Vagina (tissue), 2 donors: Measurements from ENCODE around the gene OBSCN. TPM values are rescaled to one million over a fixed set of nuclear protein-coding genes. Genes with fewer than 3 reads are reported as not detected.

ENCODE experiments used
- DNase-seq, 2 donors: peaks; one replicate each; pipeline ENCODE4 v3.0.0-alpha.2; 2017; ENCODE audit errors: extremely low spot score in 2 of 2
- H3K27ac ChIP-seq: fragments of 200-600 bp; sonication (generic); one replicate; pipeline ENCODE4 v1.5.1; 2019
- H3K27me3 ChIP-seq: fragments of 200-600 bp; sonication (generic); one replicate; pipeline ENCODE4 v1.5.1; 2019
- H3K36me3 ChIP-seq, 2 donors: fragments of 200-600 bp; sonication (generic); one replicate each; pipeline ENCODE4 v1.5.1; 2017 to 2019
- H3K4me1 ChIP-seq: fragments of 200-600 bp; sonication (generic); one replicate; pipeline ENCODE4 v1.5.1; 2019
- H3K4me3 ChIP-seq, 2 donors: fragments of 200-600 bp; sonication (generic); 1 replicate in 1 of 2; 2 replicates in 1 of 2; pipeline ENCODE4 v1.5.1; 2016 to 2019
- H3K9me3 ChIP-seq: fragments of 200-600 bp; sonication (generic); one replicate; pipeline ENCODE4 v1.5.1; 2019
- CTCF ChIP-seq, 3 experiments: fragments of 450-650 bp in 2 of 3; fragments of 200-600 bp in 1 of 3; sonication (generic) in 1 of 3; IDR thresholded peaks; one replicate each; pipeline ENCODE4 v1.5.1; 2017 to 2019; ENCODE audit warnings: antibody characterized with exemption in 3 of 3, mild to moderate bottlenecking in 2 of 3, moderate library complexity in 2 of 3
- POLR2A ChIP-seq, 2 donors: fragments of 450-650 bp; IDR thresholded peaks; one replicate each; pipeline ENCODE4 v1.6.1; 2017; ENCODE audit warnings: antibody characterized with exemption in 2 of 2, mild to moderate bottlenecking in 2 of 2, moderate library complexity in 2 of 2
- POLR2AphosphoS5 ChIP-seq, 2 donors: sonication (generic); formaldehyde crosslinking; IDR thresholded peaks; one replicate each; pipeline ENCODE4 v1.9.0; 2017; ENCODE audit warnings: antibody characterized with exemption in 2 of 2, mild to moderate bottlenecking in 2 of 2, low read depth in 1 of 2; ENCODE audit not compliant: insufficient read depth in 1 of 2
- intact Hi-C: fragments of 100-400 bp; cut with DNase I; formaldehyde crosslinking; loops from one replicate; pipeline ENCODE4 v1.15.1; 2023
- total RNA-seq: library from RNA; depleted of rRNA; stranded (reverse); fragments of >200 nt; gene quantifications from one replicate; pipeline ENCODE4 v1.2.3, GENCODE V29; 2016

Gene OBSCN
- total RNA-seq, 1 donor from 2014 or later: 35.8 TPM

- TF ChIP-seq POLR2A (IDR thresholded peaks at IDR 0.05): no peak
- TF ChIP-seq POLR2AphosphoS5 (IDR thresholded peaks at IDR 0.05; ENCODE audit: insufficient read depth in 1 of 2, low read depth in 1 of 2): no peak
- no peak for TF ChIP-seq CTCF (IDR thresholded peaks at IDR 0.05)
- DNase-seq: no peak
- intact Hi-C loops: no loop called here
- Histone ChIP-seq H3K9me3 (no peaks in the 10 kb centered on the region), H3K36me3 (no peaks in the 10 kb centered on the region), H3K27me3 (no peaks in the 10 kb centered on the region), H3K4me3 (no peak overlapping the region), H3K4me1 (no peaks in the 10 kb centered on the region), H3K27ac (no peak overlapping the region)
These were observed 155.8 kb downstream of the OBSCN start for GRCh38 chr1:228363686-228364067.

- intact Hi-C loops: no loop called here
- no peak for DNase-seq
- Histone ChIP-seq H3K36me3 (no peaks in the 10 kb centered on the region), H3K4me1 (no peaks in the 10 kb centered on the region), H3K9me3 (no peaks in the 10 kb centered on the region), H3K27ac (no peak overlapping the region), H3K4me3 (no peak overlapping the region), H3K27me3 (no peaks in the 10 kb centered on the region)
- TF ChIP-seq POLR2A (IDR thresholded peaks at IDR 0.05) (no peak), CTCF (IDR thresholded peaks at IDR 0.05) (no peak), POLR2AphosphoS5 (IDR thresholded peaks at IDR 0.05; ENCODE audit: insufficient read depth in 1 of 2, low read depth in 1 of 2) (no peak)
These were observed 156.3 kb downstream of the OBSCN start for GRCh38 chr1:228364068-228364705.

GRCh38 chr1:228364706-228365213 is 156.9 kb downstream of the OBSCN start:
- Histone ChIP-seq H3K36me3 (no peaks in the 10 kb centered on the region), H3K4me3 (no peak overlapping the region), H3K4me1 (no peaks in the 10 kb centered on the region), H3K27me3 (no peaks in the 10 kb centered on the region), H3K27ac (no peak overlapping the region), H3K9me3 (no peaks in the 10 kb centered on the region)
- TF ChIP-seq CTCF (IDR thresholded peaks at IDR 0.05) (no peak), POLR2A (IDR thresholded peaks at IDR 0.05) (no peak), POLR2AphosphoS5 (IDR thresholded peaks at IDR 0.05; ENCODE audit: insufficient read depth in 1 of 2, low read depth in 1 of 2) (no peak)
- intact Hi-C loops: no loop called here
- DNase-seq: no peak

GRCh38 chr1:228365271-228366061 is 157.6 kb downstream of the OBSCN start:
- no peak for DNase-seq
- TF ChIP-seq POLR2A (IDR thresholded peaks at IDR 0.05) (no peak), POLR2AphosphoS5 (IDR thresholded peaks at IDR 0.05; ENCODE audit: insufficient read depth in 1 of 2, low read depth in 1 of 2) (no peak), CTCF (IDR thresholded peaks at IDR 0.05) (no peak)
- Histone ChIP-seq H3K36me3 (no peaks in the 10 kb centered on the region), H3K27me3 (no peaks in the 10 kb centered on the region), H3K4me1 (no peaks in the 10 kb centered on the region), H3K27ac (no peak overlapping the region), H3K9me3 (no peaks in the 10 kb centered on the region), H3K4me3 (no peak overlapping the region)
- intact Hi-C loops: no loop called here
